ENCODE results near the gene TUBB1. TPM values are rescaled to one million over a fixed set of nuclear protein-coding genes. Genes with fewer than 3 reads are reported as not detected.

Gene TUBB1
- total RNA-seq, 1 donor: 4.0 TPM

GRCh38 chr20:59016795-59017492 lies 2.3 kb upstream of the TUBB1 start:
- DNase-seq (ENCODE audit: low read depth in 2 of 3, low spot score in 2 of 3): peak in 2 of 3 donors; percentile 66 to 83

- DNase-seq (ENCODE audit: low read depth in 2 of 3, low spot score in 2 of 3): no peak
Measured at GRCh38 chr20:59017493-59018231, 1.6 kb upstream of the TUBB1 start.

GRCh38 chr20:59018817-59019216 lies 412 bp upstream of the TUBB1 start:
- DNase-seq (ENCODE audit: low read depth in 2 of 3, low spot score in 2 of 3): no peak

- peak in 1 of 3 donors; percentile 47 for DNase-seq (ENCODE audit: low read depth in 2 of 3, low spot score in 2 of 3)
Measured at GRCh38 chr20:59020938-59021551, 1.8 kb downstream of the TUBB1 start.

GRCh38 chr20:59022754-59023153 lies 3.5 kb downstream of the TUBB1 start:
- DNase-seq (ENCODE audit: low read depth in 2 of 3, low spot score in 2 of 3): no peak

- no peak for DNase-seq (ENCODE audit: low read depth in 2 of 3, low spot score in 2 of 3)
Measured at GRCh38 chr20:59023616-59024015, 4.4 kb downstream of the TUBB1 start.

- DNase-seq (ENCODE audit: low read depth in 2 of 3, low spot score in 2 of 3): no peak
Measured at GRCh38 chr20:59024111-59024530, 4.9 kb downstream of the TUBB1 start.

- DNase-seq (ENCODE audit: low read depth in 2 of 3, low spot score in 2 of 3): no peak
Measured at GRCh38 chr20:59025086-59025485, 5.9 kb downstream of the TUBB1 start.

- no peak for DNase-seq (ENCODE audit: low read depth in 2 of 3, low spot score in 2 of 3)
Measured at GRCh38 chr20:59025511-59025910, 6.3 kb downstream of the TUBB1 start.

GRCh38 chr20:59026904-59027740 lies 7.9 kb downstream of the TUBB1 start:
- no peak for DNase-seq (ENCODE audit: low read depth in 2 of 3, low spot score in 2 of 3)

- DNase-seq (ENCODE audit: low read depth in 2 of 3, low spot score in 2 of 3): no peak
Measured at GRCh38 chr20:59027741-59028320, 8.6 kb downstream of the TUBB1 start.

GRCh38 chr20:59028812-59029211 lies 9.6 kb downstream of the TUBB1 start:
- DNase-seq (ENCODE audit: low read depth in 2 of 3, low spot score in 2 of 3): no peak

GRCh38 chr20:59030911-59031563 lies 11.8 kb downstream of the TUBB1 start:
- no peak for DNase-seq (ENCODE audit: low read depth in 2 of 3, low spot score in 2 of 3)

GRCh38 chr20:59031564-59032022 lies 12.4 kb downstream of the TUBB1 start:
- DNase-seq (ENCODE audit: low read depth in 2 of 3, low spot score in 2 of 3): peak in 1 of 3 donors; percentile 18

- DNase-seq (ENCODE audit: low read depth in 2 of 3, low spot score in 2 of 3): peak; percentile 85 to 97 (median 96)
Measured at GRCh38 chr20:59032023-59032712, 12.9 kb downstream of the TUBB1 start, which contains the start of gene ATP5F1E. ATP5F1E (minus strand) TSS chr20:59032335; CDS start chr20:59032251, 84 bp downstream.

GRCh38 chr20:59032713-59033059 lies 13.5 kb downstream of the TUBB1 start:
- DNase-seq (ENCODE audit: low read depth in 2 of 3, low spot score in 2 of 3): no peak

- DNase-seq (ENCODE audit: low read depth in 2 of 3, low spot score in 2 of 3): no peak
Measured at GRCh38 chr20:59033093-59033492, 13.9 kb downstream of the TUBB1 start.

- no peak for DNase-seq (ENCODE audit: low read depth in 2 of 3, low spot score in 2 of 3)
Measured at GRCh38 chr20:59033616-59034165, 14.5 kb downstream of the TUBB1 start.

GRCh38 chr20:59035381-59035780 lies 16.2 kb downstream of the TUBB1 start:
- no peak for DNase-seq (ENCODE audit: low read depth in 2 of 3, low spot score in 2 of 3)
